GM19463 (cell line): ENCODE results near the gene A1BG.

ENCODE experiments used
- ATAC-seq: cut with Tn5 transposase; IDR thresholded peaks from one replicate; pipeline ENCODE4 v1.9.1; 2021; ENCODE audit warnings: mild to moderate bottlenecking, moderate library complexity; ENCODE audit not compliant: unreplicated experiment

A1BG gene, protein sequence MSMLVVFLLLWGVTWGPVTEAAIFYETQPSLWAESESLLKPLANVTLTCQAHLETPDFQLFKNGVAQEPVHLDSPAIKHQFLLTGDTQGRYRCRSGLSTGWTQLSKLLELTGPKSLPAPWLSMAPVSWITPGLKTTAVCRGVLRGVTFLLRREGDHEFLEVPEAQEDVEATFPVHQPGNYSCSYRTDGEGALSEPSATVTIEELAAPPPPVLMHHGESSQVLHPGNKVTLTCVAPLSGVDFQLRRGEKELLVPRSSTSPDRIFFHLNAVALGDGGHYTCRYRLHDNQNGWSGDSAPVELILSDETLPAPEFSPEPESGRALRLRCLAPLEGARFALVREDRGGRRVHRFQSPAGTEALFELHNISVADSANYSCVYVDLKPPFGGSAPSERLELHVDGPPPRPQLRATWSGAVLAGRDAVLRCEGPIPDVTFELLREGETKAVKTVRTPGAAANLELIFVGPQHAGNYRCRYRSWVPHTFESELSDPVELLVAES

DNA sequence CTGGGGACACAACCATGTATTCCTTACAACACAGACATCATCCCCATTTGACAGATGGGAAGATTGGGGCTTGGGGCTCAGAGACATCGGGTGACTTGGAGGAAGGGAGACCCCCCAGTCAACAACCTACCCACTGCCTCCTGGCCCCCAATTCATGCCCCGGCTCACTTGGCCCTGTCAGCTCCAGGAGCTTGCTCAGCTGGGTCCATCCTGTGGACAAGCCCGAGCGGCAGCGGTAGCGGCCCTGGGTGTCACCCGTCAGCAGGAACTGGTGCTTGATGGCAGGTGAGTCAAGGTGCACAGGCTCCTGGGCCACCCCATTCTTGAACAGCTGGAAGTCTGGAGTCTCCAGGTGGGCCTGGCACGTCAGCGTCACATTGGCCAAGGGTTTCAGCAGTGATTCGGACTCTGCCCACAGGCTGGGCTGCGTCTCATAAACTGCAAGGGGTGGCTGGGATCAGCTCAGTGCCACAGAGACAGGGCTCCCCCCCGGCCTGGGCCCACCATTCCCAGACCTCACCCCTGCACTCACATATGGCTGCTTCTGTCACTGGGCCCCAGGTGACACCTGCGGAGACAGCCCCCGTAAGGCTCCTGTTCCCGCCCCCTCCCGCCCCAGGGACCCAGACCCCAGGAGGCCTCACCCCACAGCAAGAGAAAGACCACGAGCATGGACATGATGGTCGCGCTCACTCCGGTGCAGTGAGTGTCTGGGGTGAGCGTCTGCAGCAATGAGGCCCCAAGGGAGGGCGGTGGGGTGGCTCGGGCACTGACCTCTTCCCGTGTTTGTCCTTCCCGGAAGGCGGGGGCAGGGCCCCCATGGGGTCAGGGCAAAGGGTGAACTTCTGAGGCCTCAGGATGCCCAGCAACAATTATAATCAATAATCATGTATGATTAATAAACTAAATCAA lies at the start of gene A1BG:
Gene A1BG (minus strand): TSS at position 733 of the 912 bp plus-strand sequence. CDS start 55 bp downstream, at position 678.
- no peak for ATAC-seq

DNA sequence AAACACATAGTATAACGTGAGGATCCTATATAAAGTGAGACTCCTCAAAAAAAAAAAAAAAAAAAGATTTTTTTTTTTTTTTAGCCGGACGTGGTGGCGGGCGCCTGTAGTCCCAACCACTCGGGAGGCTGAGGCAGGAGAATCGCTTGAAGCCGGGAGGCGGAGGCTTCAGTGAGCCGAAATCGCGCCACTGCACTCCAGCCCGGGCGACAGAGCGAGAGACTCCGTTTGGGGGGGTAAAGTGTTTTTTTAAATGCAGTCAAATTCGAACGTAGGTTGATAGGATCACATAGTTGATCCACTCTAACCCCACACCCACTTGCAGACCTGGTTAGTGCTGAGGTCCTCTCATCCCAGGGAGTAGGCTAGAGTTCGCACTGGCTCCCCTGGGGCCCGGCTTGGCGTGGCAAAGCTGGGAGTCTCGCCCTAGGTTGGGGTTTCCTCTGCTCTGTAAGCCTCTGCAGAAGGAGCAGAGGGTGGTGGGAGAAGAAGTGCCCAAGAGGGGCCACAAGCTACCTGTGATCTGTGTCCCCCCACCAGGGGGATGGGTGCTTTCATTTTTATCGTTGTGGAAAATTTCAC lies 48.6 kb upstream of the A1BG start:
- ATAC-seq: no peak

DNA sequence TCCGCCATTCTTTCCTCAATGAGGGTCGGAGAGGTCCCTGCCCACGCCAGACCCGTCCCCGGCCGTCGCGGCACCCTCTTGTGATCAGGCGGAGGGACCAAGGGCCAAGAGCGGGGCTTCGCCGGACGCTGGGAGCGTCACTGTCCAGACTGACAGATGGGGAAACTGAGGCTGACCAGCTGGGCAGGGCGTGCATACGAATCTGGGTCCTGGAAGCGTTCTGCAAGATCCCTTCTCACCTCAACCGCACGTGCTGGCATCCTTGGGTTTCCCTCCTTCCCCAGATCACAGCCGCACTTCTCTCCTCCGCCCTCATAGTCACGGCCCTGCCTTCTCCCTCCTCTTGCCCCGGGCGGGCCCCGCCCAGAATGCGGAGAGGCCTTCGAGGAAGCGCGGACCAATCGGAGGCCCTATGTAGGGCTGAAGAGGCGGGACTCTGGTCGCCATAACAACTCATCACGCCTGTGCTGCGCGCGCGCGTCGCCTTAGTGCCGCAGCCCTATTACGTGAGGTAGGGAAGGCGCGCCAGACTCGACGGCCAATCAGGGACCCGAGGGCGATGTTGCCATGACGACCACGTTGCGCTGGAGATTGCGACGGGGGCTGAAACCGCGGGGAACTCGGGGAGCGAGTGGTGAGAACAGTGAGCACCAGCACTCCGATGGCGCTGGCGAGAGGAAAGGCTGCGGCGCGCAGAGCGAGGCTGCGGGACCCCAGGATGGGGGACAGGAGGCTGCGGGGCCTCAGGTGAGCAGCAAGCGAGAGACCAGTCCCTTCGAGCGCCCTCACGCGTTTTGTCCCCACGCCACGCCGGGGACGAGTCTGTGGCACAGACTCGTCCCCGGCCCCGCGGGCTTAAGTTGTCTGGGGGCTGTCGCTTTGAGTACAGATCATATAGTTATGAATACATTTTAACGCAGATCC lies 47.9 kb upstream of the A1BG start:
- peak; percentile 98 for ATAC-seq

DNA sequence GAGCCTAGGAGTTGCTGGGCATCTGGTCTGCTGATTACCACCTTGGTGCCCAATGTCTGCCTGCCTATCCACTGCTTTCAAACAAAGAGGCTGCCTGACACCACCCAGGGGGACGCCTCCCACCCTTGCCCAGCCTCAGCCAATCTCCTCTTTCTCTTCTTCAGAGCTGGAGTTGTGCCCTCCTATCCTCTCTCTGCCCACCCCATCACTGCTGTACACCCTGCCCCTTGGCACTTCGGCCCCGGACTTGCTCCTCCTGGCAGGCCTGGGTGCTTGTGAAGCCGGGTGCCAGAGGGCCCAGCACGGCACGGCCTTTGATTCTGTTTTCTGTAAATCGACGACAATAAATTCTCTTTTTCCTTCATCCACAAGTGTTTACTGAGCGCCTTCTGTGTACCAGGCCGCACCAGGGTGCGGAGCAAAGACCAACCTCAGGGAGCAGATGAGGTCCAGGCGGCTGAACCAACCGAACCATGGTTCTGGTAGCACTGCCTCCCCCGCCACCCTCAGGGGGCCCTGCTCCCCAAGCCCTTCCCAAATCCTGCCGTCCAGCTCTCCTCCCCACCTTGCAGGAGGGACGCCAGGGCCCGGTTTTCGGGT lies 47.1 kb upstream of the A1BG start:
- no peak for ATAC-seq

DNA sequence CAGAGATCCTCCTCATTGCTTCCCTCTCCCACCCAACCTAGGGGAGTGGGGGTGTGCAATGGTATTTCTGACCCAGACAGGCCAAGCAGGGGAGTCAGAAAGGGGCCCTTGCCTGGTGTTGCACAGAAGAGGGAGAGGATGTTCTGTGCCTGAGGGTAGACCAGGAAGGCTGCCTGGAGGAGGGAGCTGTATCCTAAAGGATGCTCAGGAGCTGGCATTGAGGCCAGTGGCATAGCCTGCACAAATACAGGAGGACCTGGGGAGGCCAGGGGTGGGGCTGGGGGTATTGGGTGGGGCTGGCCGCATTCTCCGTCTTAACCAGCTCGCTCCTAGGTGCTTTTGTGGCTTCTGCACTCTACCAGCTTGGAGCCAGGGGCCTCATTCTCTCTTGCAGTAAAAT lies 46.6 kb upstream of the A1BG start:
- no peak for ATAC-seq

GRCh38 chr19:58398545-58398944 lies 45.3 kb upstream of the A1BG start:
- ATAC-seq: no peak

DNA sequence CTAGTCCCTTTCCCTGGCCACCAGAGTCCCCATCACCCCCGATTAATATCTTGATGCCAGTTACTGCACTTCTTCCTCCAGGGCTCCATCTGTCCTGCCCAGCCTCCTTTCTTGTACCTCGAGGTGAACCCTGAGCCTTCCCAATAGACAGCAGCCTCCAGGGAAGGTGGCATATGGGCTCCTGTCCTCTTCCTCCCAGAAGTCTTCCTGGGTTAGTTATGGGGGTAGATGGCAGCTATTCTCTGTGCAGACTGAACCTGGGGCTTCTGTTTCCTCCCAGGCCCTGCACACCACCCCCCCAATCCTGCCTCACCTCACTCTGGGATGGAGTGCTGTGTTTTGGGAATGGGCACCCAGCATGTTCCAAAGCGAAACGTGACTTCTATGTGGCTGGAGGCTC lies 44.8 kb upstream of the A1BG start:
- ATAC-seq: no peak

DNA sequence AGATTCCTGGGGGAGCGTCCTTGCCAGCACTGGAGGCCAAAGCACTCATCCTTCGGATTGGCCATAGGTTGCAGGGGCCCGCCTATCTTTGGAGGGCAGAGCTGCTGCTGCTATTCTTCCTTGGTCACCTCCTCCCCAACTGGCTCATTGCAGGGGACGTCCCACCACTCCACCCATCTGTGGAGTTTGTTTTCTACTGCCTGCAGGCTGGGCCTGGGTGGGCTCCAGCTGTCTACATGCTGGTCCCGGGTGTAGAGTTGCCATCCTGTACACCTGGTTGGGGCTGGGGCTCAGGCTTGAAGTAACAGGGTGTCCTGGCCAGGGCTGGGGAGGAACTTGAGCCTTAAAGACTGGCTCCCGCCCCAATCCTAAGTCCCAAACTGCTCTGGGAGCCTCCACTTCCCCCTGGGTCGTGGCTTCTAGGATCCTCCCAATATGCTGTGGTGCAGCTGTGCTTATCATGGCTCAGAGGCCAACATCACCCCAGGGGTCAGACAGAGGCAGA lies 44.3 kb upstream of the A1BG start:
- no peak for ATAC-seq

DNA sequence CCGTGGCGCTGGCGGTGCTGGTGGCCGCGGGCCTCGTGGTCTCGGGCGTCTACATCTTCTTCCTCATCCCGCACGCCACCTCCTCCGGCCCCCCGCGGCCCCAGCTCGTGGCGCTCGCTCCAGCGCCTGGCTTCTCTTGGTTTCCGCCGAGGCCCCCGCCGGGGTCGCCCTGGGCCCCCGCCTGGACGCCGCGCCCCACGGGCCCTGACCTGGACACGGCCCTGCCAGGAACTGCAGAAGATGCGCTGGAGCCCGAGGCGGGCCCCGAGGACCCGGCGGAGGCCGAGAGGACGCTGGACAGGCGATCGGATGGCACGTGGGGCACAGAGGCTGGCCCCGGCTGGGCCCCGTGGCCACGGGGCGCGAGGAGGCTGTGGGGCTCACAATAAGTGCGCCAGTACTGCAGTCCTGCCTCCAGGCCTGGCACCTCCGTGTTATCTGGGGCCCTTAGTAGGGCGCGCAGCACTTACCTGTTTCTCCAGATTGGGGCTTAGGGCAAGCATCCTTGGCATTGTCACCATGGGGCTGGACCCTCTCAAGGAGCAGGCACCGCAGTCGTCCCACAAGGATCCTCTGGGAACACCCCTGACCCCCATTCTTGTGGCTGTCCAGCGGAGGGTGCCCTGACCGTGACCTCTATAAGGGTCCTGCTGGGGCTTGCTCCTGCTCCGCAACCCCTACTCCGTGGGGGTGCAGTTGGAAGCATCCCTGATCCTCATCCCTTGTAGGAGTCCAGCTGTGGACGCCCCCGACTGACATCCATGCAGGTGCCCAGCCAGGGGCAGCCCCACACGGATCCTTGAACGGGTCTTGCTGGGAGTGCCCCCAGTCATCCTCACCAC lies 43.6 kb upstream of the A1BG start:
- no peak for ATAC-seq

GRCh38 chr19:58395979-58396627 lies 42.8 kb upstream of the A1BG start:
- no peak for ATAC-seq

- no peak for ATAC-seq
Measured at GRCh38 chr19:58395220-58395978, 42.1 kb upstream of the A1BG start, which contains the start of gene RNF225. Gene RNF225 (plus strand): TSS chr19:58395656. CDS start chr19:58396090, 434 bp downstream.

DNA sequence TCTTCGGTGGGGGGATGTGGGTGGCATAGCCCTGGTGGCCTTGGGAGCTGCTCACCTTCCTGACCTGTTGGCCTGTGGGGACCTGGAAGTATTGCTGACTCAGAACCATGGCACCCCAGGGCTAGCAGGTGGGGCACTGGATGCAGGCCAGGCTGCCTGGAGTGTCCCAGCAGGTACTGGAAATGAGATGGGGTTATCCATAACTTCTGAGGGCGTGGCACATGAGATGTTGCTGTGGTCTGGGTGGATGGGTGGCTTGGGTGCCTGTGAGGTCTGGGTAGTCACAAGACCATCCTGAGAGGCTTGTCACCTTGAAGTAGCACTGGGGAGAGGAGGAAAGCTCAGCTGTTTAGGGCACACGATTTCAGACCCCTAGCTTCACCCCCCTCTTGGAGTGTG lies 41.5 kb upstream of the A1BG start:
- no peak for ATAC-seq

DNA sequence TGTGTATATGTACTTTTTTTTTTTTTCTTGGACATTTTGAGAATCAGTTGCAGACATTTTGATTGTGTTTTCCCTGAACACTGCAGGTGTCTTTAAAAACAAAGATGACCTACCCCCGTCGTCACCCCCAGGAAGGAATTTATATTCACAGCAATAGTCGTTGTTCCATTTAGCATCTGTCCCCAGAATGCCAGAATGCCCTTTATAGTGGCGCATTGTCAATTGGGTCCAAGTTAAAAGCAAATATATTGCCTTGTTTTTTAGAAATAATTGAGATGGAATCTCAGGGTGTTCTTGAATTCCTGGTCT lies 40.4 kb upstream of the A1BG start:
- no peak for ATAC-seq

GRCh38 chr19:58392945-58393724 lies 39.8 kb upstream of the A1BG start:
- no peak for ATAC-seq

DNA sequence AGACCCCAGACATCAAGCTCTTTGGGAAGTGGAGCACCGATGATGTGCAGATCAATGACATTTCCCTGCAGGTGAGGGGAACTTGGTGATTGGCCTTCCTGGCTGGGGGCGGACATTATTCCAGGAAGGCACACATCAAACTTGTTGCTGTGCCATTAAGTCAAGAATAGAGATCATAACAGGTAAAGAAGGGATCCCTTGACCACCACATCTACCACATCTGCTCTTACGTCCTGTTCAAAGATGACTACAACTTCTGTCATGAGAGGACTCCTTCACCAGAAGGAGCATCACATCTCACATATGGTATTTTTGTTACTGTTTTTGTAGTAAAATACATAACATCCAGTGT lies 34.9 kb upstream of the A1BG start:
- ATAC-seq: no peak

DNA sequence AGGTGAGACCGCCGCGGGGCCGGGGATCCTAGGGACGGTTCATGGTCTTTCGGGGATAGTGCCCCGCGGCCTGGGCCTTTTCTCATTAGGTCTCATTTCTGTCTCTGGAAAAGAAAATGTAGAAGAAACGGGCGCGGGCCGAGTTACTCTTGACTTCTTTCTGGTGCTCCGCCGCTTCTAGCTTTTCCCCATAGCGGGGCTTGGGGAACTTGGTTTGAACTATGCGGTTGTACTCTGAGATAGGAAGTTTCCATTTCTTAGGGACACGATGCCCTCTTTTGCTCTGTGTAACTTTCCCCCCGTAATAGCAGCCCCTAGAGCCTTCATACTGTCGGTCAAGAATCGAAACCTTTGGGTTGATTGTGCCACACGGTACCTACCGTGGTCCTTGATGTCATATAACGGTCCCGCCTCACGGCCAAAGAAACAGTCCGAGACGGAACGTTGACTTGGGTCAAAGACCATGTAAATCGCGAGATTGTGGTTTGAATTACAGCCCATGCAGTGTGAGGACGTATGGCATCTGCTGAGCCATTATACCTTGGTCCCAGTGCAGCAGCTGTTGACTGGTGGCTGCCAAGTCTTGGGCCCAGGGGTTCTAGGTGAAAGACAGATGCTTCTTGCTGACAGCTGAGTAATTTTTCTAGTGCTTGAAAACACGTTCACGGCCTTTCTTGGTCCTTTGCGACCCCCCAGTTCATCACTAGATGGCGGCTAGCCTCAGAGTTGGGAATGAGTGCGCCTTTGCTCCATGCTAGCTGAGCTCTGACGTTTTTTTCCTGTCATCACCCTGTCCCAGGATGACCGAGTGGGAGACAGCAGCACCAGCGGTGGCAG lies 34.3 kb upstream of the A1BG start:
- no peak for ATAC-seq
